Measurements from ENCODE around the gene NUPR1. TPM values are rescaled to one million over a fixed set of nuclear protein-coding genes. Genes with fewer than 3 reads are reported as not detected.
A peak's percentile ranks its signal among the peaks of the same experiment; 100 is the strongest.
"Not testable (repeated sequence)": the region's sequence is repeated elsewhere in the genome, so short reads cannot be mapped to it uniquely, and the experiment has no call there.

NUPR1 gene
- polyA plus RNA-seq, 3 donors: 7.9 to 8.3 (median 8.1) TPM

DNA sequence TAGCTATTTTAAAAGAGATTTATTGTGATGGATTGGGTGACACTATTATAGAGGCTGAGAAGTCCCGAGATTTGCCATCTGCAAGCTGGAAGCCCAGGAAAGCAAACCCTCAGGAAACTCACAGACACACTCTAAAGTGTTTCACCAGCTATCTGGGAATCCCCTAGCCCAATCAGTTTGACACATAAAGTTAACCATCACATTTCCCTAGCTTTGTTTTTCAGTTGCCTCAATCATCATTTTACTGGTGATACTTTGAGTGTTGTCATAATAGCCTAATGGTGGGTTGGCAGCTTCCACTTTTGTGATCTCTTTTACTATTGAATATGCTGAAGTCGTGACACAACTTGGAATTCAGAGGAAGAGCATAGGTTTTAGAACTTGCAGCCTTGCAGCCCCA, 16.8 kb upstream of the NUPR1 start:
- no peak for DNase-seq (ENCODE audit: low read depth in 3 of 3, low spot score in 2 of 3)

DNA sequence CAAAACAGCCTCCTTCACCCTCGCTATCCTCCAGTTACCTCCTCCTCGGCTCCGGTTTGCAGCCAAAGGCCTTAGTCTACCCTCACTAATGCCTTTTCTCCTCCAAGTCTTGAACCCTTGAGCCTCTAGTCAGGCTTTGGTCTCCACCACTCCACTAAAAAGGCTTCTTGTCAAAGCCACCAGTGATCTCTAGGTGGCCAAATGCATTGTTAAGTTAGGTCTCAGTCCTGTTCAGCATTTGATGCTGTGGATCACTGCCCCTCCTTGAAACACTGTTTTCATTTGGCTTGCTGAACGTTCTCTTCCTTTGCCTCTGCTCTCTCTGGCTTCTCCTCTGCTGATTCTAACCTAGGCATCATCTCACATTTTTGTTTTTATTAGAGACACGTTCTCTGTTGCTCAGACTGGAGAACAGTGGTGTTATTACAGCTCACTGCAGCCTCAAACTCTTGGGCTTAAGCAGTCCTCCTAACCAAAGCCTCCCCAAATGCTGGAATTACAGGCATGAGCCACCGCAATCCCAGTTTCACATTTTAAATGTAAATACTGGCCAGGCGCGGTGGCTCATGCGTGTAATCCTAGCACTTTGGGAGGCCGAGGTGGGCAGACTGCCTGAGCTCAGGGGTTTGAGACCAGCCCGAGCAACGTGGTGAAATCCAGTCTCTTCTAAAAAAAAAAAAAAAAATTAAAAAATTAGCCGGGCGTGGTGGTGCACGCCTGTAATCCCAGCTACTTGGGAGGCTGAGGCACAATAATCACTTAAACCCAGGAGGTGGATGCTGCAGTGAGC, 16.1 kb upstream of the NUPR1 start:
- no peak for DNase-seq (ENCODE audit: low read depth in 3 of 3, low spot score in 2 of 3)

DNA sequence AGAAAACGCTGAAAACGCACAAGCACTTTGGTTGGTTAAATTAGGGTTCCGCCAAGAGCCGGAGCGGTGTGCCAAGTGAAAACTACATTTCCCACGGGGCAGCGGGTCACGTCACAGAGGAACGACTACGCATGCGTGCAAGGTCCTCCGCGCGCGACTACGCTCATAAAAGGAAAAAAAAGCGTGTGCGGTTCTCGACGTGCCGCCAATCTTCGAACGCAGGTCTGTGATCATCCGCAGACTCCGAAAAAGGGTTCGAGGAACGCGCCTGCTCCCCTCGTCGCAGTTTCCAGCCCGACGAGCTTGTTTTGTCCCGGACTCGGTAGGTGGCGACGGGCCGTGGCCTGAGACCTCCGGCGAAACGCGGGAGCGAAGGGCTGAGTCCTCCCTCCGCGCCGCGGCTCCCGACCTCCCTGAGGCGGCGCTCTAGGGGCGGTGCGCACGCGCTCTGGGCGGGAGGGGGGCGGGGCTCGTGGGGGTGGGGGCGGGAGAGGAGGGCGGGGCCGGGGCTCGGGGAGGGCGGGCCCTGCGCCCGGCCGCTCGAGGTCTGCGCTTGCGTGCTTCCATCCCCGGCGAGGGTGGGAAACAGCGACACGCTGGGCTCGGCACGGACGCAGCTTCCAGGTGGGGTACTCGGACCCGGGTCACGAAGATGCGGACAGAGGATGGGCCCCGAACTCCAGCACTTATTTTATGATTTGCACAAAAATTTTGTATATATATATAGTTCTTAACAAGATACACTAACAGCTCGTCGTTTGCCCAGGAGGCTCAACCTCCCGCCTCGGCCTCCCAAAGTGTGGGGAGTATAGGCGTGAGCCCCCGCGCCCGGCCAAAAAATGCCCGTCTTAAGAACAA, 15.2 kb upstream of the NUPR1 start, which contains the start of gene SGF29:
Gene SGF29 (plus strand): TSS at position 145 of the 858 bp plus-strand sequence. CDS start 27,150 bp downstream, outside the sequence.
- peak; percentile 89 to 96 (median 90) for DNase-seq (ENCODE audit: low read depth in 3 of 3, low spot score in 2 of 3)

DNA sequence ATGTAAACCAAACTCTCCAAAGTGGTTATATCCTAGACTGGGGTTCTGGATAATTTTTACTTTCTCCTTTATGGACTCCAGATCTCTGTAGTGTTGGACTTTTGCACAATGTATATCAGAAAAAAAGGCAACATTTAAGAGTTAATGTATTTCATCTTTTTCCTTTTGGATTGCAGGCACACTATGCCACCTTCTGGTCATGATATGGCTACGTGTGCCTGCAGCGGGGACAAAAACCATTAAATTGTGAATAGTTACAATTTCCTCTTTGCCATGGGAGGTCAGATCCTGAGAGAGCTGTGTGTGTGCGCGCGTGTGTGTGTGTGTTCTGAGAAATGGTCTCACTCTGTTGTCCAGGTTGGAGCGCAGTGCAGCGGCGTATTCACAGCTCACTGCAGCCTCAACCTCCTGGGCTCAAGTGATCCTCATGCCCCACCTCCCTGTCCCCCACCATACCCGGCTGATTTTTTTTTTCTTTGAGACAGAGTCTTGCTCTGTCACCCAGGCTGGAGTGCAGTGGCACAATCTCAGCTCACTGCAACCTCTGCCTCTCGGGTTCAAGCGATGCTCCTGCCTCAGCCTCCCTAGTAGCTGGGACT, 10.6 kb upstream of the NUPR1 start:
- DNase-seq (ENCODE audit: low read depth in 3 of 3, low spot score in 2 of 3): no peak

DNA sequence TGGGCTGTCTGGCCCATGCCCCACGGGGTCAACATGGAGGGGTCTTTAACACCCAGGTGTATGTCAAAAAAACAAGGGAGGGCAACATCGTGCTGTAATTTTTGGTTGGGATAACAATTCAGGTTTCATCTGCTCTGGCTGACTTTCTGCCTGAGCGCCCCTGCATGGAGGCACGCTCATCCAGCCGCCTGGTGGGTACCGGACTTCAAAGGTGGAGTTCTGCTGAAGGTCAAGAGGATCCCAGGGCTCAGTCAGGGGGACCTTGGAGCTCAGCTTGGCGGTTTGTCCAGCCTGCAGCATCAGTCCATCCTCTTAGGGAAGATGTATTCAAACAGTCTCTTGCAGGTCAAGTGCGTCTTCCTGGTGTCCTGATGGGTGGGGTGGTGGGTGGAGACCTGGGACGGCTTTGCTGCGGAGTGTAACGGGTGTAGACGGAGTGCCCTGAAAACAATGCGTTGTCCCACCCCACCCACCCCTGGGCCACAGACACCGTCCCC, 9.6 kb upstream of the NUPR1 start:
- no peak for DNase-seq (ENCODE audit: low read depth in 3 of 3, low spot score in 2 of 3)

DNA sequence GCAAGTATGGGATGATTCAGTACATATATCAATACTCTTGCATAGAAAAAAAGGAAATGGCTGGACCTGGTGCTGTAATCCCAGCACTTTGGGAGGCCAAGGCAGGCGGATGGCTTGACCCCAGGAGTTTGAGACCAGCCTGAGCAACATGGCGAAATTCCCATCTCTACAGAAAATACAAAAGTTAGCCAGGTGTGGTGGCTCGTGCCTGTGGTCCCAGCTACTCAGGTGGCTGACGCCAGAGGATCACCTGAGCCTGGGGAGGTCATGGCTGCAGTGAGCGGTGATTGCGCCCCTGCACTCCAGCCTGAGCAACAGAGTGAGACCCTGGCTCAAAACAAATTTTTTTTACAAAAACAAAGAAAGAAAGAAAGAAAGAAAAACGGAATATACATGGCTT, 7.9 kb upstream of the NUPR1 start:
- DNase-seq (ENCODE audit: low read depth in 3 of 3, low spot score in 2 of 3): no peak

DNA sequence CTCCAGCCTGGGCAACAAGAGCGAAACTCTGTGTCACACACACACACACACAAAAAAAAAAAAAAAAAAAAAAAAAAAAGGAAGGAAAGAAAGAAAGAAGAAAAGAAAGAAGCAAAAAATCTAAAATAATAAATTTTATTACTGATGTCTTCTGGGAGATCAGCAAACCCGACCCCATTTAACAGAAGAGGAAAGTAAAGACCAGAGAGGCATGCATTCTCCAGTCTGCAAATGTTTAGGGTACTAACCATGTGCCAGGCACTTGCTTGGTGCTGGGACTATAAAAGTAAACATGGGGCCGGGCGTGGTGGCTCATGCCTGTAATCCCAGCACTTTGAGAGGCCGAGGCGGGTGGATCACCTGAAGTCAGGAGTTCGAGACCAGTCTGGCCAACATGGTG, 7.2 kb upstream of the NUPR1 start:
- not testable (repeated sequence) for DNase-seq (ENCODE audit: low read depth in 3 of 3, low spot score in 2 of 3)

DNA sequence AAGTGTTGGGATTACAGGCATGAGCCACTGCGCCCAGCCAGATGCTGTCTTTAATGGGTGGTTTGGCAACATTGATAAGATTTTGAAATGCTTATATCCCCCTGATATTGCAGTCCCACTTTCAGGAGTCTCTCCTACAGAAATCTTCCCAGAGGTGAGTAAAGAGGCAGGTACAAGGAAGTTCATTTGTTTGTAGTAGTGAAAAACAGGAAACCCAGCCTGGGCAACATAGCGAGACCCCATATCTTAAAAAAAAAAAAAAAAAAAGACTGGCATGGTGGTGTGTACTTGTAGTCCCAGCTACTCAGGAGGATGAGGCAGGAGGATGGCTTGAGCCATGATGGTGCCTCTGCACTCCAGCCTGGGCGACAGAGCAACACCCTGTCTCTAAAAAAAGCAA, 6.2 kb upstream of the NUPR1 start:
- no peak for DNase-seq (ENCODE audit: low read depth in 3 of 3, low spot score in 2 of 3)

DNA sequence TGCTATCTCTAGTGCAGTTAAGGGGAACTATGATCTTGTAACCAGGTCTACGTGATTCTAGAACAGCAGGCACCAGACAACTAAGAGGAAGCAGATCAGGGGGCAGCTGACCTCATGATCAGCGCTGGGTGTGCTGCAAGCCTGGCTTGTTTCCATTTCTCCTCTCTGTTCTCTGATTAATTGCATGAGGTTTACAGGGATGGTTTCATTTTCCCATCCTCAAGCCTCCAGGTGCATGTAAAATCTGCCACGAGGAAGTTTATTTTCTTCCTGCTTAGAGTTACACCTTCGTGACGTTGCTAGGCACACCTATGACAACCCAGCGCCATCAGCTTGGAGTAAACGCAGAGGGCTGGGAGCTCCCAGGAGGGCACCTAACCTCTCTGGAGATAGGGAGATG, 4.3 kb upstream of the NUPR1 start:
- no peak for DNase-seq (ENCODE audit: low read depth in 3 of 3, low spot score in 2 of 3)

DNA sequence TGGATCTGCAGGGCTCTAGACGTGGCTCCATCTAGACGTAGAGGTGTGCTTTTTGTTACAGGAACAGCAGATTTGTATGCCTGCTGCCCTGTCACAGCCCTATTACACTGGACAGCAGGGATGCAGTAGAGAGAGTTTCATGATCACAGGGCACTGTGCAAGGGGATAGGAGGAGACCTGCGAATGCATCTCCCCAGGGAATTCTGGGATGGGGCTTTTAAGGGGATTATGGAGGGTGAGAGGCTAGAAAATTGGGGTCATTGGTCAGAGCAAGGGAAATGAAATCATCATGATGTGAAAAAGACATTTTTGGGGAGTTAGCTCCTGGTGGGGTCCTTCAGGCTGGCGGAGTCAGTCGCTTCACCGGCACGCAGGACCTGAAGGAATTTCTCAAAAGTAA, 3.9 kb upstream of the NUPR1 start:
- no peak for DNase-seq (ENCODE audit: low read depth in 3 of 3, low spot score in 2 of 3)

DNA sequence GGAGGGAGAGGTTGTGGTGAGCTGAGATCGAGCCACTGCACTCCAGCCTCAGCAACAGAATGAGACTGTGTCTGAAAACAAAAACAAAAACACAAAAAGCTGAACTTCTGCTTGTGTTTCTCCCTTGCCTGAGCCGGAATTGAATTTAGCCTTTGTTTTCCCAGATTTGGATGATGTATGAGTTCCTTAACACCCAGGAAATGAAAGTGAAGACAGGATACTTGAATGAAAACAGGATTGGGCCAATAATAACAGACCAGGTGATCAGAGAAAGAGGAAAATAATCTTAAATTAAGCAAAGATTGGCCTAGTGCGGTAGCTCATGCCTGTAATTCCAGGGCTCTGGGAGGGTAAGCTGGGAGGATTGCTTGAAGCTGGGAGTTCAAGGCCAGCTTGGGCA, 1.6 kb upstream of the NUPR1 start:
- DNase-seq (ENCODE audit: low read depth in 3 of 3, low spot score in 2 of 3): no peak

DNA sequence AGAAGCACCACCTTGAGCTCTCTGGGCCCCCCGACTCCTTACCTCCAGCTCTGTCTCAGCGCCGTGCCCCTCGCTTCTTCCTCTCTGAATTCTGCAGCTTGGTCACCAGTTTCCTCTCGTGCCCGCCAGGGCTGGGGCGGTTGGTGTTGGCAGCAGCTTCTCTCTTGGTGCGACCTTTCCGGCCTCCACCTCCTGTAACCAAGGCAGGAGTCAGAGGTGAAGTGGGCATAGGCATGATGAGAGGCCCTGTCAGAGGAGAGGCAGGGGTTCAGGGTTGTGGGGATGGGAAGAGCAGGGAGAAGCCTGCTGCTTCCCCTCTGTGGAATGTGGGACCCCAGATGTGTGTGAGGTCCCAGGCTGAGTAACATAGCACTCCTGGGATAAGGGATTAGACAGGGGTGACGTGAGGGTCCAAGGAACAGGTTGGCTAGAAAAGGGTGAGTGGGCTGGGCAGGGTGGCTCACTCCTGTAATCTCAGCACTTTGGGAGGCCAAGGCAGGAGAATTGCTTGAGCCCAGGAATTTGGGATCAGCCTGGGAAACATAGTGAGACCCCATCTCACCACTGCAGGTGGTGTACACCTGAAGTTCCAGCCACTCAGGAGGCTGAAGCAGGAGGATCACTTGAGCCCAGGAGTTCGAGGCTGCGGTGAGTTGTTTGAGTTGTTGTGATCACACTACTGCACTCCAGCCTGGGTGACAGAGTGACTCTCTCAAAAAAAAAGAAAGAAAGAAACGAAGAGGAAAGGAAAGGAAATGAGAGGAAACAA, 626 bp downstream of the NUPR1 start:
- DNase-seq (ENCODE audit: low read depth in 3 of 3, low spot score in 2 of 3): no peak

DNA sequence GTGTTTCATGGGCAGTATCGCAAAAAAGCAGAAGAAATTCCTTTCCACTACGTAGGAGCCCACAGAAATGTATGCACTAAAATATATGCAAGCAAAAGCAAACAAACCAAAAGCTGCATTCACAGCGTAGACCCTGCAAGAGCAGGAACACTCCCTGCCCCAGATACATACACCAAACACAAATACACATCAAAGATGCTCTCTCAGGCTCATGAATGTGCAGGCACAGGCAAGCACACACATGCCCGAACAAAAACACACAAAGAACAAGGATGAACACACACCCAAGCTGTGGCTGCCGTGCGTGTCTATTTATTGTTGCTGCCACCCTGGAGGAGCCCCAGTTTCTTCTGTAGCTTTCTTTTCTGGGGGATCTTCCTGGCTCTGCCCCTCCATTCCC, 1.7 kb downstream of the NUPR1 start:
- no peak for DNase-seq (ENCODE audit: low read depth in 3 of 3, low spot score in 2 of 3)

DNA sequence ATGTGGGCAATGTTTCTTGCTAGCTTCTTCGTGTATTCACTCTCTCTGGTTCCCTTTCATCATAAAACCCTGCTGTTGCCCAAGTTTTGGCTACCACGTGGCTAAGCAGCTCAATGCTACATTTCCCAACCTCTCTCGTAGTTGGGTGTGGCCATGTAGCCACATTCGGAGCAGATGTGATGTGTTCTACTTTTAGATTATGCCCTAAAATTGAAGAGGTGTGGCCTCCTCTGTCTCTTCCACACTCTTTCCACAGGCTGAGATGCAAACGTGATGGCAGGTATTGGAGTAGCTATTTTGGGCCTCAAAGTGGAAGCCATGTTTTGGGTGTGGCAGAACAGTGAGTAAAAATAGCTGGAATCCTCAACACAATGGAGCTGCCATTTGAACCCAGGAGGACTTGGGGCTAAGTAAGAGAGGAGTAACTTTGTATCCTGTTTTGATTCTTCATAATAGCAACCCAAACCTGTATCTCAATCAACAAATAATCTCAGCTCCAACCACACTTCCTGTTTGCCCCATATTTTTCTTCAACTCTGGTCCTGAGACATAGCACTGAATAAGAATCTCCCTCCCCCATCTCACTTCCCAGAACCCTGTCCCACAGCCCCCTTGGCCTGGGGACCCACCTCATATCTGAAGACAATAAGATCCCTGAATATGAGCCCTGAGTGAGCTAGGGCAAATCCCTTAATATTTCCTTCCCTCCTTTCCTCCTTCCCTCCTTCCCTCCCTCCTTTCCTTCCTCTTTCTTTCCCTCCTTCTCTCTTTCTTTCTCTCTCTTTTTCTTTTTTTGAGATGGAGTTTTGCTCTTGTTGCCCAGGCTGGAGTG, 4.0 kb downstream of the NUPR1 start:
- DNase-seq (ENCODE audit: low read depth in 3 of 3, low spot score in 2 of 3): no peak

DNA sequence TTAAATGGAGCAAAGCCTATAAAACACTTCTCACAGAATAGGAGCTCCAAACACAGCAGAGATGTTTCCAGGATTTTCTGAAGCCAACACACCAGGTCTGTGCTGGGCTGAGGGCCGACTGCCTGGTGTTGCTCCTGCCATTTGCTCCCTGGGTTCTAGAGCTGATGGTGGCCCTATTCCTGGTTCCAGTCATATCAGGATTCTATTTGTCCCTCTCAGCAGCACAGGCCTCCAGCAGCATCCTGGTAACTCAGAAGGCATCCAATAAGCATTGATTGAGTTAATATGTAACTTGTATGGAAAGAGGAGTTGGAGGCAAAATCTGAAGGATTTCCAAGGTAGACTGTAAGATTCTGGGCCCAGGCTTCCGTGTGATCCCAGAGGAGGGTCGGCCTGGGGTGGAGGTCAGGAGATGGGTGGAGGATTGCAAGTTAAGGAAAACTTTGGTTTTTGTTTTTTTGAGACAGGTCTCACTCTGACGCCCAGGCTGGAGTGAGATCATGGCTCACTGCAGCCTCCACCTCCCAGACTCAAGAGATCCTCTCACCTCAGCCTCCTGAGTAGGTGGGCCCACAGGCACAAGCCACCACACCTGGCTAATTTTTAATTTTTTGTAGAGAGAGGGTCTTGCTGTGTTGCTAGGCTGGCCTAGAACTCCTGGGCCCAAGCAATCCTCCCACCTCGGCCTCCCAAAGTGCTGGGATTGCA, 5.7 kb downstream of the NUPR1 start:
- DNase-seq (ENCODE audit: low read depth in 3 of 3, low spot score in 2 of 3): no peak

DNA sequence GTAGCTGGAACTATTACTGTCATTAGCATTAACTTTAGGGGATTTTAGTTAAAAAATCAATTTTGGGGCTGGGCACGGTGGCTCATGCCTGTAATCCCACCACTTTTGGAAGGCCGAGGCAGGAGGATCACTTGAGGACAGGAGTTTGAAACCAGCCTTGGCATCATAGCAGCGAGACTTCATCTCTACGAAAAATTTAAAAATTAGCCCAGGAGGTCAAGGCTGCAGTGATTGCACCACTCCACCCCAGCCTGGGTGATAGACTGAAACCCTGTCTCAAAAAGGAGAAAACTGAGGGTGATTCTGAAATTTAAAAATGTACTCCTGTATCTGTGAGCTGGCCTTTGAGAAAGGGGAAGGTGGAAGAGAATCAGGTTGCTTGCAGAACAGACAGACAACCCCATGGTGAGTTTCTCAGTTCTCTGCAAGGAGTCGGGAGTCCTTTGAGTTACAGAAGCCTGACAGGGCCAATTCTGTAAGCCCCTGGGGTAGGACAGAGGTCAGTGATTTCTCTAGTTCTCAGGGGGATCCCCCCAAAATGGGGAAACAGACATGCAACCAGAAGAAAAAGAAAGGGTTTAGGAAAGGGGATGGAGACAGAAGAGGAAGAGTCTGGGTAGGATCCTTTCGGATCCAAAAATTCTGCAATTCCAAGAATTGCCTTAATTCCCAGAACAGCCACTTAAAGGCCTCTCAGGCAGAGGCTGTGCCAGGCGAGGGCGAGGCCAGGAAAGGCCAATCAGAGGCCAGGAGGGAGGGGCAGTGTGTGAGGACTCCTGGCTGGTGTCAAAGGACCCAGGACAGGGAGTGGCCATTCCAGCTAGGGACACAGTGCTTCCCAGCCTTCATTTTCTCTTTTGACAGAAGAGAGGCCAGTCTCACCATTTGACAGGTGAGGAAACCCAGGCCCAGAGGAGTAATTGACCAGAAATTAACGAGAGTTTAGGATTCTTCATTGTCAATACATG, 6.7 kb downstream of the NUPR1 start:
- no peak for DNase-seq (ENCODE audit: low read depth in 3 of 3, low spot score in 2 of 3)

DNA sequence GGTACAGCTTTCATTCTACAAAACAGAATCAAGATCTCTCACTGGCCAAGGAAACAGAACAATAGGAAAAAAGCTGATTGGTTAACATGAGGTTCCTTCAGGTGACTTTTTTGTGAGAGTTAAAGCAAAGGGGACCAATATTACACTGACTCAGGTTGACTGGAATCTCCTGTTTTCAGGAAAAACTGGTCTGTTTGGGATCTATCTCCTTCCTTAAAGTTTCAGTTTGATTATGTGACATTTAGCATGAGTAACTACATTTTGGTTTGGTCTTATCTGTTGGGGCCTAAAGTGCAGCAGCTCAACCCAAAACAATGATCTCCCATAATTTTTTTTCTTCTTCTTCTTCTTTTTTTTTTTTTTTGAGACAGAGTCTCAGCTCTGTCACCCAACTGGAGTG, 9.7 kb downstream of the NUPR1 start:
- DNase-seq (ENCODE audit: low read depth in 3 of 3, low spot score in 2 of 3): no peak

DNA sequence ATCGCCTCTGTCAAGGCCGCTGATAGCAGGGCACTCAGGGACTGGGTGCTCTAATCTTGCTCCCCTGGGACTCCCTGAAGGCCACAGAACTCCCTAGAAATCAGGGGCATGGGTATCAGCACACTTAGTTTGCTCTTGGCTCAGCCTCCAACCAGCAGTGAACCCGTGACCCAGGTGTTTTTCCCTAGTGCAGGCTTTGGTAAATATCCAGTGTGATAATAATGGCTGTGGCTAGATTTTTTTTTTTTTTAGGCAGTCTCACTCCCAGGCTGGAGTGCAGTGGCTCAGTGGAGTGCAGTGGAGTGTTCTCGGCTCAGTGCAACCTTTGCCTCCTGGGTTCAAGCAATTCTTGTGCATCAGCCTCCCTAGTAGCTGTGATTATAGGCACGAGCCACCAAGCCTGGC, 10.3 kb downstream of the NUPR1 start:
- no peak for DNase-seq (ENCODE audit: low read depth in 3 of 3, low spot score in 2 of 3)
